NT2/D1 (cell line): ENCODE results near the gene GTF2A1L.

ENCODE experiments used
- DNase-seq: peaks from one replicate; pipeline ENCODE4 v3.0.0-alpha.2; 2011; ENCODE audit warnings: low read depth, low spot score
- H3K27me3 ChIP-seq: 2 replicates; pipeline ENCODE4 v1.6.0; 2011; ENCODE audit warnings: mild to moderate bottlenecking; ENCODE audit not compliant: insufficient read length, insufficient read depth
- H3K36me3 ChIP-seq: 2 replicates; pipeline ENCODE4 v1.6.1; 2011; ENCODE audit warnings: mild to moderate bottlenecking, low read length, mixed read lengths; ENCODE audit not compliant: insufficient read depth, insufficient read length
- H3K4me1 ChIP-seq: 2 replicates; pipeline ENCODE4 v1.5.1; 2011; ENCODE audit not compliant: insufficient read depth, insufficient read length
- H3K4me3 ChIP-seq: 2 replicates; pipeline ENCODE4 v1.5.1; 2011; ENCODE audit warnings: low read depth; ENCODE audit not compliant: insufficient read length
- H3K9ac ChIP-seq: 2 replicates; pipeline ENCODE4 v1.6.0; 2011; ENCODE audit warnings: low read depth; ENCODE audit not compliant: insufficient read length
- H3K9me3 ChIP-seq: 2 replicates; pipeline ENCODE4 v1.5.1; 2011; ENCODE audit warnings: mild to moderate bottlenecking, low read length; ENCODE audit not compliant: insufficient read depth
- SUZ12 ChIP-seq: IDR thresholded peaks from 2 replicates; pipeline ENCODE4 v1.6.1; 2011; ENCODE audit not compliant: insufficient read length, insufficient read depth; ENCODE audit errors: extremely low read depth
- YY1 ChIP-seq: IDR thresholded peaks from 2 replicates; pipeline ENCODE4 v1.6.1; 2011; ENCODE audit not compliant: insufficient read length, insufficient read depth
- ZNF274 ChIP-seq: IDR thresholded peaks from 2 replicates; pipeline ENCODE4 v1.6.1; 2011; ENCODE audit warnings: mild to moderate bottlenecking, low read depth, low read length

The GTF2A1L gene

DNA sequence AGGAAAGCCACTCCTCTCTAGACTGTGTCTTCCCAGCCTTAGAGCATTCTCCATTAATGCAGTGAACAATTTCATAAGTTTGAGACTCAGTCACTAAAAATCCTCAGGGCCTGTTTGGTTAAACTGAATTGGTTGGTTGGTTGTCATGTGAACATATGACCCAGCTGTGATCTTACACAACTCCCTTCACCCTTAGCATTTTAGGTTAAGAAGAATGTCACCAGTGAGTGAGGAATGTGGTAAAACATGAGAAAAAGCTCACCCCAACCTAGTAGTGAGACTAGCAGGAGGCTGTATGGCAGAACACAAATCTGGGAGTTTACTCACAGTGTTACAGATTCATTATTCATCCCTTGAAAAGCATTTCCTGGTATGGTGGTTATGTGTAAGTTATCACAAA lies 105.5 kb downstream of the GTF2A1L start:
- Histone ChIP-seq H3K27me3 (no peaks in the 10 kb centered on the region), H3K9me3 (no peaks in the 10 kb centered on the region), H3K9ac (no peak overlapping the region), H3K36me3 (no peaks in the 10 kb centered on the region), H3K4me1 (no peaks in the 10 kb centered on the region), H3K4me3 (no peak overlapping the region)
- DNase-seq, result no peak
- TF ChIP-seq ZNF274 (no peak), SUZ12 (no peak), YY1 (no peak)

DNA sequence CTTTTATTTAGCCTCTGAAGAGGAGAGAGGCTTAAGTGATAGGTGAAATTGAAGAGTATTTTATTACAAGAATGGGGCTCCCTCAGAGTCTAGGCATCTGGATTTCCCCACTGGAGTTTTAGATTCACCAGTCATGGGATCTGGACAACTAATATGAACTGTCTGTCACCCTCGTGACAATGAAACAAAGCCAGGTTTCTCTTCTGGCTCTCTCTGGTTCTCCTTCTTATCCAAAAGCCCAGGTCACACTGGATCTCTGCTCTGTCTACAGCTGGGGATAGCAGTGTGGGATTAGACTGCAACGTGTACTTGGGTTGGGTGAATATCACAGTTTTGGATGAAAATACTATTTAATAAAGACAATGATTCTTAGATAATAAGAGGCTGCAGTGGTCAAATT lies 106.6 kb downstream of the GTF2A1L start:
- no peak for TF ChIP-seq ZNF274
- TF ChIP-seq YY1, result no peak
- no peak for TF ChIP-seq SUZ12
- H3K9ac ChIP-seq, result no peak overlapping the region
- H3K27me3 ChIP-seq, result no peaks in the 10 kb centered on the region
- no peak overlapping the region for H3K4me3 ChIP-seq
- no peaks in the 10 kb centered on the region for H3K4me1 ChIP-seq
- H3K9me3 ChIP-seq, result no peaks in the 10 kb centered on the region
- no peak for DNase-seq
- H3K36me3 ChIP-seq, result no peaks in the 10 kb centered on the region

GRCh38 chr2:48725696-48726494 lies 108.2 kb downstream of the GTF2A1L start:
- H3K4me3 ChIP-seq, result no peak overlapping the region
- H3K9me3 ChIP-seq, result no peaks in the 10 kb centered on the region
- TF ChIP-seq SUZ12 (no peak), ZNF274 (no peak), YY1 (no peak)
- no peaks in the 10 kb centered on the region for H3K36me3 ChIP-seq
- no peak for DNase-seq
- no peak overlapping the region for H3K9ac ChIP-seq
- H3K27me3 ChIP-seq, result no peaks in the 10 kb centered on the region
- no peaks in the 10 kb centered on the region for H3K4me1 ChIP-seq

DNA sequence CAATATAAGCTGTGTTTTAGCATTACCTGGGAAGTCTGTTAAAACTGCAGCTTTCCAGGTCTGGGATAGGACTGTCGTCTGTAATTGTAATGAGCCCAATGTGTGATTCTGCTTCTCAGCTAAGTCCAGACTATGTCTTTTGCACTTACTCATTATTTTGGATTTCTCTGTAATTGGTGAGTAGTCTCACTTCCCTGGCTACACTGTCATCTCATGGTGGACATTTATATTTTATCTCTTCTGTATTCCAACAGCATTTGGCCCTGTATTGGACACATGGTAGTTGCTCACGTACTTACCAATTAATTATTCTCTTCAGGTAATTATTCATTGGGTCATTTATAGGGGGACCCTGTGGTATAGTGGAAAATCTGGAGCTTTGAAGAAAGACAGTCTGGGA lies 109.9 kb downstream of the GTF2A1L start:
- Histone ChIP-seq H3K9ac (no peak overlapping the region), H3K27me3 (no peaks in the 10 kb centered on the region), H3K36me3 (no peaks in the 10 kb centered on the region), H3K4me1 (no peaks in the 10 kb centered on the region), H3K9me3 (no peaks in the 10 kb centered on the region), H3K4me3 (no peak overlapping the region)
- no peak for DNase-seq
- TF ChIP-seq YY1, result no peak
- no peak for TF ChIP-seq SUZ12
- TF ChIP-seq ZNF274, result no peak

- Histone ChIP-seq H3K36me3 (no peaks in the 10 kb centered on the region), H3K9ac (no peak overlapping the region), H3K4me1 (no peaks in the 10 kb centered on the region), H3K9me3 (no peaks in the 10 kb centered on the region), H3K27me3 (no peaks in the 10 kb centered on the region), H3K4me3 (no peak overlapping the region)
- no peak for DNase-seq
- TF ChIP-seq SUZ12 (no peak), ZNF274 (no peak), YY1 (no peak)
Measured at GRCh38 chr2:48728295-48728694, 110.6 kb downstream of the GTF2A1L start.

- no peaks in the 10 kb centered on the region for H3K9me3 ChIP-seq
- H3K9ac ChIP-seq, result no peak overlapping the region
- no peaks in the 10 kb centered on the region for H3K36me3 ChIP-seq
- no peaks in the 10 kb centered on the region for H3K4me1 ChIP-seq
- no peak overlapping the region for H3K4me3 ChIP-seq
- DNase-seq, result no peak
- no peak for TF ChIP-seq YY1
- TF ChIP-seq SUZ12, result no peak
- no peak for TF ChIP-seq ZNF274
- H3K27me3 ChIP-seq, result no peaks in the 10 kb centered on the region
Measured at GRCh38 chr2:48728840-48729239, 111.2 kb downstream of the GTF2A1L start.
